ENCODE data around the gene GPR62. TPM values are rescaled to one million over a fixed set of nuclear protein-coding genes. Genes with fewer than 3 reads are reported as not detected.

GPR62 gene
- total and polyA plus RNA-seq, 7 experiments from 2014 or later, result 0.08 TPM; not detected in 6

DNA sequence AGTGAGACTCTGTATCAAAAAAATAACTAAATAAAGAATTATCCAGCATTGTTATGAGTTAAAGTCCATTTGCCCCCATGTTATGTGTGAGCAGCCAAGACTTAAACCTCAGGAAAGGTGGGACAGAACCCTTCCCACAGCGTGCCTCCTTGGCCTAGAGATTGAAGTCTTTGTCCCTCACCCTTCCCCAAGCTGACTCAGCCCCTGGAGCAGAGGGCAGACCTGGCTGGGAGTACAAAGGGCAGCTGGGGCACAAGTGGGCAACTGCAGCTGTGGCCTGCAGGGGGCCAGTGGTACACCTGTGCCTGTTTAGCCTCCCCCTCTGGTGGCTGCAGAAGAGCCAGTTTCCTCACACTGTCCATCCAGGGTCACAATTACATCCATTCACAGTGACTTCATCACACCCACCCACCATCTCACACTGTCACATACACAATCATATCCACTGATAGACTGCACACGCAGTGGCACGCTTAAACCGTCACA is 27.2 kb downstream of the GPR62 start:
- H3K4me3 Mint-ChIP-seq, result peak overlapping the region; percentile 83 to 99 (median 94)
- peaks cover 0 to 5% (median 0%) of the 10 kb centered on the region in 5 donors for H3K36me3 Mint-ChIP-seq
- H3K4me1 Mint-ChIP-seq, result peaks cover 20 to 33% (median 24%) of the 10 kb centered on the region in 7 donors
- H3K9me3 ChIP-seq (ENCODE audit: control insufficient read depth in 2 of 3, low read length in 3 of 3), result no peaks in the 10 kb centered on the region
- peak overlapping the region; percentile 83 for H3K27ac ChIP-seq (ENCODE audit: low read depth, low read length)
- peaks cover 0 to 9% (median 0%) of the 10 kb centered on the region in 3 experiments for H3K36me3 ChIP-seq (ENCODE audit: control insufficient read depth in 2 of 3, insufficient read depth in 3 of 3, low read length in 3 of 3)
- ChIA-PET CTCF (interaction anchor here (0.6 to 2.5 kb wide), 7 partner anchors 8 to 303 kb away, joined by 3 to 15 read pairs (median 5); partner anchors contain the start of genes ABHD14A, ABHD14B and RRP9), POLR2A (interaction anchor here (0.9 to 3.4 kb wide), 8 partner anchors 9 to 172 kb away, joined by 3 to 23 read pairs (median 10); partner anchors contain the start of genes ABHD14B, PCBP4, POC1A and RPL29)
- H3K27me3 Mint-ChIP-seq, result no peaks in the 10 kb centered on the region
- peak overlapping the region; percentile 81 to 97 (median 90) for H3K27ac Mint-ChIP-seq
- H3K4me1 ChIP-seq (ENCODE audit: control insufficient read depth in 2 of 2, insufficient read depth in 2 of 2, low read length in 2 of 2), result peaks cover 10 to 12% of the 10 kb centered on the region in 2 donors
- DNase-seq (peak in 1 of 9 donors; percentile 44), ATAC-seq (peak; percentile 43)
- peak overlapping the region; percentile 77 for H3K4me3 ChIP-seq (ENCODE audit: low read length)
- intact Hi-C loops (cut with micrococcal nuclease), result no loop called here
- no peaks in the 10 kb centered on the region for H3K27me3 ChIP-seq (ENCODE audit: control insufficient read depth in 2 of 2, insufficient read depth in 2 of 2, low read length in 2 of 2)
- no peaks in the 10 kb centered on the region for H3K9me3 Mint-ChIP-seq

GRCh38 chr3:51982838-51983577 is 27.8 kb downstream of the GPR62 start, which contains the start of gene ACY1:
TSS of gene ACY1 (plus strand) at chr3:51983535. CDS start at chr3:51984065, 530 bp downstream.
- peak within 1 kb of the TSS; percentile 83 for H3K27ac ChIP-seq (ENCODE audit: low read depth, low read length)
- peaks cover 18 to 27% (median 22%) of the 10 kb centered on the region in 7 donors for H3K4me1 Mint-ChIP-seq
- H3K4me3 Mint-ChIP-seq, result peak within 1 kb of the TSS; percentile 83 to 99 (median 94)
- CTCF ChIA-PET, result interaction anchor here (0.6 to 2.5 kb wide), 7 partner anchors 9 to 162 kb away, joined by 3 to 15 read pairs (median 4); partner anchors contain the start of genes ABHD14A, ABHD14B, RPL29 and RRP9
- intact Hi-C loops (cut with micrococcal nuclease), result loop anchor here (1.0 kb wide), 3 partner anchors 8 to 12 kb away; partner anchors contain the start of genes RPL29 (in 2 of the 2), ABHD14A (in 1 of the 2) and ABHD14B (in 1 of the 2)
- H3K36me3 ChIP-seq (ENCODE audit: control insufficient read depth in 2 of 3, insufficient read depth in 3 of 3, low read length in 3 of 3), result peaks cover 0 to 9% (median 0%) of the 10 kb centered on the region in 3 experiments
- H3K9me3 Mint-ChIP-seq, result no peaks in the 10 kb centered on the region
- ATAC-seq (peak; percentile 85), DNase-seq (peak; percentile 48 to 86 (median 56))
- H3K27ac Mint-ChIP-seq, result peak within 1 kb of the TSS; percentile 81 to 97 (median 90)
- H3K4me1 ChIP-seq (ENCODE audit: control insufficient read depth in 2 of 2, insufficient read depth in 2 of 2, low read length in 2 of 2), result peaks cover 10 to 12% of the 10 kb centered on the region in 2 donors
- no peaks in the 10 kb centered on the region for H3K9me3 ChIP-seq (ENCODE audit: control insufficient read depth in 2 of 3, low read length in 3 of 3)
- H3K27me3 ChIP-seq (ENCODE audit: control insufficient read depth in 2 of 2, insufficient read depth in 2 of 2, low read length in 2 of 2), result no peaks in the 10 kb centered on the region
- H3K27me3 Mint-ChIP-seq, result no peaks in the 10 kb centered on the region
- POLR2A ChIA-PET, result interaction anchor here (0.9 to 3.4 kb wide), 8 partner anchors 9 to 172 kb away, joined by 3 to 23 read pairs (median 10); partner anchors contain the start of genes ABHD14B, PCBP4, POC1A and RPL29
- H3K36me3 Mint-ChIP-seq, result peaks cover 0 to 5% (median 0%) of the 10 kb centered on the region in 5 donors
- H3K4me3 ChIP-seq (ENCODE audit: low read length), result peak within 1 kb of the TSS; percentile 77

GRCh38 chr3:51983578-51984268 is 28.5 kb downstream of the GPR62 start:
- intact Hi-C loops (cut with micrococcal nuclease), result loop anchor here (1.0 kb wide), 3 partner anchors 8 to 12 kb away; partner anchors contain the start of genes RPL29 (in 2 of the 2), ABHD14A (in 1 of the 2) and ABHD14B (in 1 of the 2)
- peak overlapping the region; percentile 83 to 99 (median 92) for H3K4me3 Mint-ChIP-seq
- peaks cover 0 to 5% (median 0%) of the 10 kb centered on the region in 5 donors for H3K36me3 Mint-ChIP-seq
- ChIA-PET CTCF (interaction anchor here (0.6 to 2.5 kb wide), 6 partner anchors 9 to 20 kb away, joined by 3 to 15 read pairs (median 4); partner anchors contain the start of genes ABHD14A, ABHD14B and RPL29), POLR2A (interaction anchor here (0.7 to 3.4 kb wide), 7 partner anchors 8 to 361 kb away, joined by 3 to 23 read pairs (median 14); partner anchors contain the start of genes ABHD14A, ABHD14B, PCBP4 and POC1A)
- Histone ChIP-seq H3K4me3 (ENCODE audit: low read length) (peak overlapping the region; percentile 77), H3K36me3 (ENCODE audit: control insufficient read depth in 2 of 3, insufficient read depth in 3 of 3, low read length in 3 of 3) (peaks cover 0 to 9% (median 0%) of the 10 kb centered on the region in 3 experiments), H3K9me3 (ENCODE audit: control insufficient read depth in 2 of 3, low read length in 3 of 3) (no peaks in the 10 kb centered on the region), H3K27ac (ENCODE audit: low read depth, low read length) (peak overlapping the region; percentile 83), H3K4me1 (ENCODE audit: control insufficient read depth in 2 of 2, insufficient read depth in 2 of 2, low read length in 2 of 2) (peaks cover 10 to 12% of the 10 kb centered on the region in 2 donors), H3K27me3 (ENCODE audit: control insufficient read depth in 2 of 2, insufficient read depth in 2 of 2, low read length in 2 of 2) (no peaks in the 10 kb centered on the region)
- peak overlapping the region; percentile 77 to 92 (median 89) for H3K27ac Mint-ChIP-seq
- peak in 1 of 9 donors; percentile 23 for DNase-seq
- H3K9me3 Mint-ChIP-seq, result no peaks in the 10 kb centered on the region
- no peaks in the 10 kb centered on the region for H3K27me3 Mint-ChIP-seq
- H3K4me1 Mint-ChIP-seq, result peaks cover 18 to 29% (median 22%) of the 10 kb centered on the region in 7 donors
- no peak for ATAC-seq

- no peak for ATAC-seq
- Histone ChIP-seq H3K36me3 (ENCODE audit: control insufficient read depth in 2 of 3, insufficient read depth in 3 of 3, low read length in 3 of 3) (peaks cover 0 to 9% (median 0%) of the 10 kb centered on the region in 3 experiments), H3K27ac (ENCODE audit: low read depth, low read length) (peak overlapping the region; percentile 83), H3K4me1 (ENCODE audit: control insufficient read depth in 2 of 2, insufficient read depth in 2 of 2, low read length in 2 of 2) (peaks cover 10 to 12% of the 10 kb centered on the region in 2 donors), H3K27me3 (ENCODE audit: control insufficient read depth in 2 of 2, insufficient read depth in 2 of 2, low read length in 2 of 2) (no peaks in the 10 kb centered on the region), H3K9me3 (ENCODE audit: control insufficient read depth in 2 of 3, low read length in 3 of 3) (no peaks in the 10 kb centered on the region), H3K4me3 (ENCODE audit: low read length) (no peak overlapping the region)
- ChIA-PET CTCF (interaction anchor here (0.6 to 2.5 kb wide), 5 partner anchors 8 to 12 kb away, joined by 3 to 15 read pairs (median 4); partner anchors contain the start of genes ABHD14A, ABHD14B and RPL29), POLR2A (interaction anchor here (1.3 to 3.4 kb wide), 4 partner anchors 8 to 11 kb away, joined by 5 to 23 read pairs (median 18); partner anchors contain the start of genes ABHD14A, ABHD14B and RPL29)
- Mint-ChIP-seq H3K27me3 (no peaks in the 10 kb centered on the region), H3K9me3 (no peaks in the 10 kb centered on the region), H3K4me3 (peak overlapping the region; percentile 51 to 99 (median 92)), H3K27ac (peak overlapping the region in 8 of 9 donors; percentile 2 to 92 (median 86)), H3K4me1 (peaks cover 18 to 29% (median 22%) of the 10 kb centered on the region in 7 donors), H3K36me3 (peaks cover 0 to 5% (median 0%) of the 10 kb centered on the region in 5 donors)
- no peak for DNase-seq
- intact Hi-C loops (cut with micrococcal nuclease), result no loop called here
Observed at GRCh38 chr3:51984269-51984647, 29.1 kb downstream of the GPR62 start.

- H3K36me3 ChIP-seq (ENCODE audit: control insufficient read depth in 2 of 3, insufficient read depth in 3 of 3, low read length in 3 of 3), result peaks cover 0 to 9% (median 0%) of the 10 kb centered on the region in 3 experiments
- H3K27ac Mint-ChIP-seq, result peak overlapping the region in 6 of 9 donors; percentile 61 to 88 (median 78)
- H3K4me1 ChIP-seq (ENCODE audit: control insufficient read depth in 2 of 2, insufficient read depth in 2 of 2, low read length in 2 of 2), result peaks cover 10 to 12% of the 10 kb centered on the region in 2 donors
- peaks cover 0 to 5% (median 0%) of the 10 kb centered on the region in 5 donors for H3K36me3 Mint-ChIP-seq
- ATAC-seq (no peak), DNase-seq (no peak)
- intact Hi-C loops (cut with micrococcal nuclease), result no loop called here
- CTCF ChIA-PET, result interaction anchor here (1.0 to 1.6 kb wide), 3 partner anchors 8 to 11 kb away, joined by 3 to 4 read pairs (median 4); partner anchors contain the start of genes ABHD14B and RPL29
- H3K4me3 ChIP-seq (ENCODE audit: low read length), result no peak overlapping the region
- H3K9me3 Mint-ChIP-seq, result no peaks in the 10 kb centered on the region
- POLR2A ChIA-PET, result interaction anchor here (3.4 kb wide), 1 partner anchor 11 kb away, joined by 23 read pairs; the partner anchor contains the start of gene ABHD14B
- H3K9me3 ChIP-seq (ENCODE audit: control insufficient read depth in 2 of 3, low read length in 3 of 3), result no peaks in the 10 kb centered on the region
- peak overlapping the region; percentile 35 for H3K27ac ChIP-seq (ENCODE audit: low read depth, low read length)
- H3K4me3 Mint-ChIP-seq, result peak overlapping the region in 6 of 10 donors; percentile 2 to 85 (median 41)
- H3K27me3 ChIP-seq (ENCODE audit: control insufficient read depth in 2 of 2, insufficient read depth in 2 of 2, low read length in 2 of 2), result no peaks in the 10 kb centered on the region
- H3K4me1 Mint-ChIP-seq, result peaks cover 18 to 29% (median 22%) of the 10 kb centered on the region in 7 donors
- H3K27me3 Mint-ChIP-seq, result no peaks in the 10 kb centered on the region
Observed at GRCh38 chr3:51985063-51985462, 29.9 kb downstream of the GPR62 start.
